K562 treated with DMSO at 1 percent for 24 hours (cell line): ENCODE results near the gene MBD3L1. TPM values are rescaled to one million over a fixed set of nuclear protein-coding genes. Genes with fewer than 3 reads are reported as not detected.

ENCODE experiments used
- total RNA-seq: library from RNA; unstranded; fragments of 300-600 nt; gene quantifications from 2 replicates; pipeline ENCODE4 v1.2.3, GENCODE V29; 2022; ENCODE audit warnings: low read depth; ENCODE audit not compliant: insufficient read depth

Gene MBD3L1
- not detected in 2 replicates for total RNA-seq

DNA sequence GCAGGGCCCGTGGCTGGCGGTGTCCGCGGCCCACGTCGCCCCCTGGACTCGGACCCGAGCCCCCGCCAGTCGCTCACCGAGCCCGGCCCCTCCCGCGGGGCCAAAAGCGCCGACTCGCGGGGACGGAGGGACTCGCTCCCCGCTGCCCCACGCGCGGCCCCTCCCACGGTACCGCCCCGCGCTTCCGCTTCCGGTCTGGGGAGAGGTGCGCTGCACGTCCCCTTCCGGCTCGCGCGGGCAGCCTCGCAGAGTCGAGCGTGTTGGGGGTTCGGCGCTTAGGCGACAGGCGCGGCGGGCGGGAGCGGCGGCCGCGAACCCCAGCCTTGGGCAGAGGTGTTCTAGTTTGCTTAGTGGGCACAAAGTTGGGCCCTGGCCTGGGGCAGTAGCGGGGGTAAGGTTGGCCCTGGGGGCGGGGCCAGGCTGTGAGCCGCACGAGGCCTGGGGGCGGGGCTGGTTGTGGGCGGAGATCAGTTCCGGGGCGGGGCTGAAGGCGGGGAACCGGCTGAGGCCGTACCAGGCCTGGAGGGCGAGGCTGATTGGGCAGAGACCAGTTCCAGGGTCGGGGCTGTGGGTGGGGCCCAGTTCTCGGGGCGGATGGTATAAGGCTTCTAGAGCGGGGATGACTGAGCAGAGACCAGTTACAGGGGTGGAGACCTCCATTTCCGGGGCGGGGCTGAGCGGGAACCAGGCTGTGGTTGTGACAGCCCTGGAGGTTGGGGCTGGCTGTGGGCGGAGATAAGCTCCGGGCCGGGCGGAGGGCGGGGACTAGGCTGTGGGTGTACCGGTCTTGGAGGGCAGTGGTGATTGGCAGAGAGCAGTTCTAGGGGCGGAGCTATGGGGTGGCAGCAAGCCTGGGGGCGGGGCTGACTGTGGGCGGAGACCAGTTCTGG lies at the start of gene MBD3L1, which contains the start of gene ZNF558:
Gene MBD3L1, plus strand, starts transcription at position 246 of the 890 bp plus-strand sequence. CDS start 10,302 bp downstream, outside the sequence.
Gene ZNF558, minus strand, starts transcription at position 173 of the 890 bp plus-strand sequence. CDS start 9,645 bp downstream, outside the sequence.

Other genes with a start within 250 kb of the MBD3L1 start
- gene ADAMTS10, start 221.7 kb upstream of the MBD3L1 start, total RNA-seq: 0.54 and 1.00 TPM in 2 replicates
- not detected in 2 replicates for gene NFILZ, start 201.7 kb upstream of the MBD3L1 start, total RNA-seq
- 0.41 TPM in 1 of 2 replicates, not detected in the other for gene ACTL9, start 133.6 kb upstream of the MBD3L1 start, total RNA-seq
- not detected in 2 replicates for gene OR2Z1, start 110.7 kb upstream of the MBD3L1 start, total RNA-seq
- gene ZNF558, start 73 bp upstream of the MBD3L1 start, total RNA-seq: 12.4 and 14.8 TPM in 2 replicates
- gene MUC16, start 178.0 kb downstream of the MBD3L1 start, total RNA-seq: not detected in 2 replicates